Osteoblast (primary cell): ENCODE results near the gene CROCC. TPM values are rescaled to one million over a fixed set of nuclear protein-coding genes. Genes with fewer than 3 reads are reported as not detected.
A peak's percentile ranks its signal among the peaks of the same experiment; 100 is the strongest.

Experiments used
- DNase-seq: peaks from one replicate; pipeline ENCODE4 v3.0.0; 2011; ENCODE audit warnings: low spot score, mixed read lengths; ENCODE audit not compliant: insufficient read length; ENCODE audit errors: missing footprints
- H2AFZ ChIP-seq: 2 replicates; pipeline ENCODE4 v1.6.0; 2011; ENCODE audit warnings: mild to moderate bottlenecking, low read length
- H3K27ac ChIP-seq: 2 replicates; pipeline ENCODE4 v1.5.1; 2011; ENCODE audit warnings: mild to moderate bottlenecking, low read depth, low read length, moderate library complexity
- H3K27me3 ChIP-seq: 2 replicates; pipeline ENCODE4 v1.6.0; 2012; ENCODE audit warnings: mild to moderate bottlenecking, control low read depth, inconsistent platforms, low read length, moderate library complexity; ENCODE audit not compliant: insufficient read depth
- H3K36me3 ChIP-seq: 2 replicates; pipeline ENCODE4 v1.5.1; 2011; ENCODE audit warnings: mild to moderate bottlenecking, low read length, control low read depth, moderate library complexity; ENCODE audit not compliant: insufficient read depth
- H3K4me1 ChIP-seq: 2 replicates; pipeline ENCODE4 v1.5.1; 2011; ENCODE audit warnings: mild to moderate bottlenecking, low read length, control low read depth, moderate library complexity; ENCODE audit not compliant: insufficient read depth
- H3K4me2 ChIP-seq: 2 replicates; pipeline ENCODE4 v1.6.0; 2011; ENCODE audit warnings: mild to moderate bottlenecking, low read length; ENCODE audit not compliant: insufficient read depth
- H3K4me3 ChIP-seq: fragments of 200-600 bp; sonication (generic); 3 replicates; pipeline ENCODE4 v1.5.1; 2012; ENCODE audit warnings: mild to moderate bottlenecking, low read length, inconsistent platforms; ENCODE audit not compliant: insufficient read depth
- H3K79me2 ChIP-seq: 2 replicates; pipeline ENCODE4 v1.6.0; 2012; ENCODE audit warnings: mild to moderate bottlenecking, low read length, control low read depth, inconsistent platforms; ENCODE audit not compliant: insufficient read depth
- H3K9me3 ChIP-seq: 2 replicates; pipeline ENCODE4 v1.5.1; 2011; ENCODE audit warnings: low read depth, low read length, control low read depth
- H4K20me1 ChIP-seq: 2 replicates; pipeline ENCODE4 v1.6.0; 2012; ENCODE audit warnings: mild to moderate bottlenecking, low read length, control low read depth; ENCODE audit not compliant: insufficient read depth
- total RNA-seq: library from RNA; depleted of rRNA; stranded (reverse); fragments of >200 nt; gene quantifications from 2 replicates; pipeline ENCODE4 v1.2.3, GENCODE V29; 2012
- TF ChIP-seq, protein P1 (sequence below): IDR thresholded peaks from 2 replicates; pipeline ENCODE4 v1.5.1; 2011; ENCODE audit warnings: mild to moderate bottlenecking, low read depth, low read length, moderate library complexity; ENCODE audit errors: extremely low read depth

The CROCC gene
- total RNA-seq, 1 donor, result 20.3 TPM

- Histone ChIP-seq H4K20me1 (peaks cover 30% of the 10 kb centered on the region), H3K4me3 (no peak overlapping the region), H3K79me2 (peaks cover 9% of the 10 kb centered on the region), H3K4me2 (no peak overlapping the region), H3K4me1 (no peaks in the 10 kb centered on the region), H3K27me3 (no peaks in the 10 kb centered on the region), H3K9me3 (no peaks in the 10 kb centered on the region), H3K27ac (no peak overlapping the region), H3K36me3 (no peaks in the 10 kb centered on the region), H2AFZ (no peak overlapping the region)
- TF ChIP-seq, protein P1, sequence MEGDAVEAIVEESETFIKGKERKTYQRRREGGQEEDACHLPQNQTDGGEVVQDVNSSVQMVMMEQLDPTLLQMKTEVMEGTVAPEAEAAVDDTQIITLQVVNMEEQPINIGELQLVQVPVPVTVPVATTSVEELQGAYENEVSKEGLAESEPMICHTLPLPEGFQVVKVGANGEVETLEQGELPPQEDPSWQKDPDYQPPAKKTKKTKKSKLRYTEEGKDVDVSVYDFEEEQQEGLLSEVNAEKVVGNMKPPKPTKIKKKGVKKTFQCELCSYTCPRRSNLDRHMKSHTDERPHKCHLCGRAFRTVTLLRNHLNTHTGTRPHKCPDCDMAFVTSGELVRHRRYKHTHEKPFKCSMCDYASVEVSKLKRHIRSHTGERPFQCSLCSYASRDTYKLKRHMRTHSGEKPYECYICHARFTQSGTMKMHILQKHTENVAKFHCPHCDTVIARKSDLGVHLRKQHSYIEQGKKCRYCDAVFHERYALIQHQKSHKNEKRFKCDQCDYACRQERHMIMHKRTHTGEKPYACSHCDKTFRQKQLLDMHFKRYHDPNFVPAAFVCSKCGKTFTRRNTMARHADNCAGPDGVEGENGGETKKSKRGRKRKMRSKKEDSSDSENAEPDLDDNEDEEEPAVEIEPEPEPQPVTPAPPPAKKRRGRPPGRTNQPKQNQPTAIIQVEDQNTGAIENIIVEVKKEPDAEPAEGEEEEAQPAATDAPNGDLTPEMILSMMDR, result no peak
- DNase-seq, result peak; percentile 77
Measured at GRCh38 chr1:16922885-16923431, 1.2 kb downstream of the CROCC start.

- Histone ChIP-seq H3K9me3 (no peaks in the 10 kb centered on the region), H3K27me3 (no peaks in the 10 kb centered on the region), H3K4me3 (no peak overlapping the region), H4K20me1 (peaks cover 33% of the 10 kb centered on the region), H3K27ac (no peak overlapping the region), H2AFZ (no peak overlapping the region), H3K4me2 (no peak overlapping the region), H3K4me1 (no peaks in the 10 kb centered on the region), H3K79me2 (peaks cover 9% of the 10 kb centered on the region), H3K36me3 (no peaks in the 10 kb centered on the region)
- TF ChIP-seq, protein P1, result no peak
- DNase-seq, result peak; percentile 86
Measured at GRCh38 chr1:16924216-16924918, 2.6 kb downstream of the CROCC start.

- no peak overlapping the region for H3K4me2 ChIP-seq
- no peak overlapping the region for H3K27ac ChIP-seq
- H3K36me3 ChIP-seq, result no peaks in the 10 kb centered on the region
- peaks cover 33% of the 10 kb centered on the region for H4K20me1 ChIP-seq
- TF ChIP-seq, protein P1, result peak; percentile 9
- H3K9me3 ChIP-seq, result no peaks in the 10 kb centered on the region
- DNase-seq, result peak; percentile 95
- no peak overlapping the region for H3K4me3 ChIP-seq
- H3K79me2 ChIP-seq, result peaks cover 9% of the 10 kb centered on the region
- H2AFZ ChIP-seq, result no peak overlapping the region
- H3K4me1 ChIP-seq, result no peaks in the 10 kb centered on the region
- H3K27me3 ChIP-seq, result no peaks in the 10 kb centered on the region
Measured at GRCh38 chr1:16924919-16925477, 3.3 kb downstream of the CROCC start.

- no peak overlapping the region for H3K4me3 ChIP-seq
- no peak overlapping the region for H2AFZ ChIP-seq
- peaks cover 33% of the 10 kb centered on the region for H4K20me1 ChIP-seq
- no peaks in the 10 kb centered on the region for H3K9me3 ChIP-seq
- no peak overlapping the region for H3K27ac ChIP-seq
- peaks cover 9% of the 10 kb centered on the region for H3K79me2 ChIP-seq
- no peak overlapping the region for H3K4me2 ChIP-seq
- H3K4me1 ChIP-seq, result no peaks in the 10 kb centered on the region
- peak; percentile 90 for DNase-seq
- no peaks in the 10 kb centered on the region for H3K27me3 ChIP-seq
- H3K36me3 ChIP-seq, result no peaks in the 10 kb centered on the region
- TF ChIP-seq, protein P1, result no peak
Measured at GRCh38 chr1:16925635-16926490, 4.1 kb downstream of the CROCC start.
